KOPT-K1 (cell line): ENCODE measurements around the gene ZNF561.
"Not testable (repeated sequence)": the region's sequence is repeated elsewhere in the genome, so short reads cannot be mapped to it uniquely, and the experiment has no call there.

ENCODE experiments used
- H3K27ac ChIP-seq: fragments of 200-600 bp; sonication (generic); 2 replicates; pipeline ENCODE4 v1.5.1; 2016; ENCODE audit warnings: antibody characterized with exemption, mild to moderate bottlenecking, low read depth, low read length; ENCODE audit not compliant: poor library complexity, severe bottlenecking
- H3K36me3 ChIP-seq: fragments of 200-600 bp; sonication (generic); 2 replicates; pipeline ENCODE4 v1.5.1; 2017; ENCODE audit warnings: antibody characterized with exemption, mild to moderate bottlenecking, low read length, moderate library complexity; ENCODE audit not compliant: insufficient read depth
- H3K9me3 ChIP-seq: fragments of 200-600 bp; sonication (generic); 2 replicates; pipeline ENCODE4 v1.5.1; 2017; ENCODE audit warnings: antibody characterized with exemption, low read length, mild to moderate bottlenecking; ENCODE audit not compliant: insufficient read depth, poor library complexity, severe bottlenecking

Gene ZNF561

GRCh38 chr19:9610484-9611113, 10.4 kb downstream of the ZNF561 start:
- H3K36me3 ChIP-seq, result peaks cover 71% of the 10 kb centered on the region
- peaks cover 58% of the 10 kb centered on the region for H3K9me3 ChIP-seq
- H3K27ac ChIP-seq, result no peak overlapping the region

- Histone ChIP-seq H3K27ac (no peak overlapping the region), H3K36me3 (peaks cover 54% of the 10 kb centered on the region), H3K9me3 (peaks cover 58% of the 10 kb centered on the region)
Measured at GRCh38 chr19:9608912-9609311, 12.1 kb downstream of the ZNF561 start.

- no peak overlapping the region for H3K27ac ChIP-seq
- H3K9me3 ChIP-seq, result peaks cover 42% of the 10 kb centered on the region
- no peaks in the 10 kb centered on the region for H3K36me3 ChIP-seq
Measured at GRCh38 chr19:9597027-9597426, 24.0 kb downstream of the ZNF561 start.

- Histone ChIP-seq H3K36me3 (peaks cover 9% of the 10 kb centered on the region), H3K27ac (no peak overlapping the region), H3K9me3 (peaks cover 9% of the 10 kb centered on the region)
Measured at GRCh38 chr19:9586764-9587163, 34.3 kb downstream of the ZNF561 start.

- Histone ChIP-seq H3K9me3 (peaks cover 34% of the 10 kb centered on the region), H3K36me3 (peaks cover 34% of the 10 kb centered on the region), H3K27ac (peak within 1 kb of the TSS; percentile 97)
Measured at GRCh38 chr19:9584073-9584833, 36.8 kb downstream of the ZNF561 start, which contains the start of gene ZNF121. ZNF121 (minus strand) TSS chr19:9584504; CDS start chr19:9568097, 16,407 bp downstream.

- peaks cover 55% of the 10 kb centered on the region for H3K36me3 ChIP-seq
- not testable (repeated sequence) for H3K27ac ChIP-seq
- H3K9me3 ChIP-seq, result peaks cover 55% of the 10 kb centered on the region
Measured at GRCh38 chr19:9582081-9582725, 38.8 kb downstream of the ZNF561 start.

GRCh38 chr19:9580728-9581127, 40.3 kb downstream of the ZNF561 start:
- peaks cover 67% of the 10 kb centered on the region for H3K36me3 ChIP-seq
- H3K27ac ChIP-seq, result no peak overlapping the region
- H3K9me3 ChIP-seq, result peaks cover 70% of the 10 kb centered on the region

GRCh38 chr19:9570255-9570654, 50.8 kb downstream of the ZNF561 start:
- Histone ChIP-seq H3K27ac (no peak overlapping the region), H3K36me3 (peaks cover 100% of the 10 kb centered on the region), H3K9me3 (peaks cover 100% of the 10 kb centered on the region)

- Histone ChIP-seq H3K9me3 (peaks cover 100% of the 10 kb centered on the region), H3K36me3 (peaks cover 100% of the 10 kb centered on the region), H3K27ac (no peak overlapping the region)
Measured at GRCh38 chr19:9566729-9567128, 54.3 kb downstream of the ZNF561 start.

GRCh38 chr19:9565900-9566705, 54.9 kb downstream of the ZNF561 start:
- Histone ChIP-seq H3K36me3 (peaks cover 100% of the 10 kb centered on the region), H3K27ac (no peak overlapping the region), H3K9me3 (peaks cover 100% of the 10 kb centered on the region)
